Ishikawa (cell line): Measurements from ENCODE around the gene ACTBL2.

Experiments
- CEBPB ChIP-seq: IDR thresholded peaks from 2 replicates; pipeline ENCODE4 v1.6.1; 2012
- CREB1 ChIP-seq: IDR thresholded peaks from 2 replicates; pipeline ENCODE4 v1.6.1; 2012; ENCODE audit warnings: low read depth
- RAD21 ChIP-seq: IDR thresholded peaks from 2 replicates; pipeline ENCODE4 v1.6.1; 2012; ENCODE audit warnings: low read depth
- TCF12 ChIP-seq: IDR thresholded peaks from 2 replicates; pipeline ENCODE4 v1.6.1; 2012; ENCODE audit warnings: low read depth
- YY1 ChIP-seq: IDR thresholded peaks from 2 replicates; pipeline ENCODE4 v1.6.1; 2012; ENCODE audit warnings: low read depth

DNA sequence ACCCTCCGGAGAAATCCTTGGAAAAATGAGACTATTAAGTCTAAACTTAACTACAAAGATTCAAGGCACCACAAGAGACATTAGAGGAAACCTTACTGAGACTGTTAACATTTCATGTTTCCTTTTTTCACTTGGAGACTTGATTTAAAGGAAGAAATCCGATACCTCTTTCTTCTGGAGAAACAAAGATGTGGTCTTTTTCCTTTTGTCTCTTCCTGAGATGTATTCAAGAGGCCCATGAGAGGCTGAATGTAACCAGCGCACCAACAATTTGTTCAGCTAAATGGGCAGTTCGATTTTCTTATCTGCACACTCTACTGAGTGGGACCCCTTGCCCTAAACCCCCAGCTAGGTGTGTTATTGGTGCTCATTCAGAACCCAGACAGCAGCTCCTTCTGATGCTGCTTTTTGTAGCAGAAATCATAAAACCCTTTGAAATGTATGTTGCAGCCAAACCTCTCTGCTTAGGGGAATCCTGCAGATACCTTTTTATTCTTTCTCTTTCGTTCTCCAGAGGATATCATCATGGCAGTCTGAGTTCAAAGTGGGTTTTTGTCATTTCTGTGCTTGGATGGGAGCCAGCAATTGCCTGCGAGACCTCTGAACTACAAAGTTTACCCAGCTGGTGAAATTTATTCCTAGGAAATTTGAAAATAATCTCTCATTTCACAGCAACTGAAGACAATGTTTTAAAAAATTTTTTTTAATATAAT is 41.9 kb upstream of the ACTBL2 start:
- no peak for TF ChIP-seq CEBPB
- no peak for TF ChIP-seq RAD21
- no peak for TF ChIP-seq YY1
- no peak for TF ChIP-seq CREB1
- no peak for TF ChIP-seq TCF12
